HG03457 (cell line): Measurements from ENCODE around the gene MIOX.
"Not testable (repeated sequence)": the region's sequence is repeated elsewhere in the genome, so short reads cannot be mapped to it uniquely, and the experiment has no call there.

Experiments used
- ATAC-seq: cut with Tn5 transposase; IDR thresholded peaks from one replicate; pipeline ENCODE4 v1.9.1; 2021; ENCODE audit warnings: moderate number of reproducible peaks; ENCODE audit not compliant: unreplicated experiment

The MIOX gene

DNA sequence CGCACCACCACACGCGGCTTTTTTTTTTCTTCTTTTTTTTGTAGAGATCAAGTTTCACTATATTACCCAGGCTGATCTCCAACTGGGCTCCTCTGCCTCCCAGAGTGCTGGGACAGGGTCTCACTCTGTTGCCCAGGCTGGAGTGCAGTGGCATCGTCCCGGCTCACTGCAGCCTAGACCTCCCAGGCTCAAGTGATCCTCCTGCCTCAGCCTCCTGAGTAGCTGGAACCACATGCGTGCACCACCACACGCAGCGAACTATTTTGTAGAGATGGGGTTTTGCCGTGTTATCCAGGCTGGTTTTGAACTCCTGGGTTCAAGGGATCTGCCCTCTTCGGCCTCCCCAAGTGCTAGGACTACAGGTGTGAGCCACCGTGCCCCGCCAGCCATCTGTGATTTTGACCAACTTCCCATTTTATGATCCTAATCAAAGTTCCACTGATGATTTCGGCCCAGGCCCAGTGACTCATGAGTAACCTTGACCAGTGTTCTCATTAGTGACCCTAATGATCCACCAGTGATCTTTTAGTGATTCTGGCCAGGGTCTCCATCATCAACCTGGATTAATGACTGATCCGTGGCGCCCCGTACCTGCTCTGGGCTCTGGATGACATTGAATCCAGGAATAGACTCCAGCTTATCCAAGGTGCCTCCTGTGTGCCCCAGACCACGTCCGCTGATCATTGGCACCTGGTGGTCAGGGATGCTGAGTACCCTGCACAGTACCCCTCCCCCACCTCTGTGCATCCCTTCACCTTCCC lies 41.4 kb downstream of the MIOX start:
- no peak for ATAC-seq

DNA sequence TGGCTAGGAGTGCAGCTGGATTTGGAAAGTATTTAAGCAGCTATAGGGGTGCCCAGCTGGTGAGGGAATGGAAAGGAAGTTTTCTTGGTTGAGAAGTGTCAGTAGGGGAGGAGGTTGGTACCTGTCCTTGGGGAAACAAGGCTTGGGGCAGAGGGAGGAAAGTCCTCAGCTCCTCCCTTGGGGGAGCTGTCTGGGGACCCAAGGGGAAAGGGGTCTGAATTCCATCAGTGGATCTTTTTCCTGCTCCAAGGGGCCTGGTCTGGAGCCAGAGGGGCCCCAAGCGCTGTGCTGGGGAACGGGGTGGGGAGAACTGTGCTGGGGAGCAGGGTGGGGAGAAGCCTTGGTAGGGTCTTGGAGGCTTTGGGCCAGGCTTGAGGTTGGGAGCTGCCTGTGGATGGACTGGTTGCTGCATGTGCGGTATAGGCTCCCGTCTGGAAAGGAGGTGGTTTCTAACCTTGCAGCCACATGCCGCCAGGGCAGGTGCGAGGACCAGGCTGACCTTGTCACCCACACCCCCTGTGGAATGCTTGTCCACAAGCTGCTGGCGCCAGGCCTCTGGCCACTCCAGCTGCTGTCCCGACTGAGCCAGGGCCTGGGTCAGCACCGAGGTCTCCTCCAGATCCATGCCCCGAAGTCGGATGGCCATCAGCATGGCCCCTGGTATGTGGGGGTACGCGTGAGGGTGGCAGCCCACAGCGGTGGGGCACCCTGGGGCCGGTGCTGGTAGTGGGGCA lies 42.2 kb downstream of the MIOX start:
- no peak for ATAC-seq

DNA sequence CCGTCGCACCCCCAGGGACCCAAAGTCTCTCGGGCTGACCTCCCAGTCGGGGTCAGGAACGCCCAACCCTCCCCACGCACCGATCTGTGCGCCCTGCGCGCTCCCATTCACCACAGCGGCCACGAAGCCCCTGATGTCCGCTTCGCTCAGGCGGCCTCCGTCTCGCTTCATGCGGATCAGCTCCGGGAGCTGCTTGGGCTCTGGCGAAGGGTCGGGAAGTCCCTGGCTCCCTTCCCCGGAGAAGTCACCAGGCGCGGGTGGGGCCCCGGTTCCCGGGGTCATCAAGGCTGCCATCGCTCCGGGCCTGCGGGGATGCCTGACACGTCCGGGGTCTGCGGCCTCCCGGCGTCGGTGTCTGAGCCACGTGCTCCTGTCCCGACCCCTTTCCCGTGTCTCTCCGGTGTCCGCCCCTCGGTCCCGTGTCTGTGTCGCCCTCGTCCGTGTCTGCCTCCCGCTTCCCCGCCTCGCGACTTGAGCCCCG lies 42.8 kb downstream of the MIOX start:
- ATAC-seq: no peak

GRCh38 chr22:50529897-50530579 lies 43.4 kb downstream of the MIOX start, which contains the start of gene TYMP:
TSS of gene TYMP (minus strand) at chr22:50530012. CDS start at chr22:50529709, 303 bp downstream.
- no peak for ATAC-seq

DNA sequence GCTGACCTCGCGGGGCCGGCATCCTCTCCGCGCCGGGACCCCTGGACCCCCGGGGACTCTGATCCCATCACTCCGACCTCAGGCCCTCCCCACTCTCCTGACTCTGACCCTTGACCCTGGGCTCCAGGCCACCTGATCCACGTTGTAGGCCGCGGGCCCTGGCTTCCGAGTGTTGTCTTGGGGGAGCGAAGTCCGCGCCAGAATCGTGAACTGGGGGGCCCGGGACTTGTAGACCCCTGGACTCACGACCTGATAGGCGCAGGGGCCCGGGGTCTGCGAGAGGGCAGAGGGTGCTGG lies 43.9 kb downstream of the MIOX start:
- no peak for ATAC-seq

DNA sequence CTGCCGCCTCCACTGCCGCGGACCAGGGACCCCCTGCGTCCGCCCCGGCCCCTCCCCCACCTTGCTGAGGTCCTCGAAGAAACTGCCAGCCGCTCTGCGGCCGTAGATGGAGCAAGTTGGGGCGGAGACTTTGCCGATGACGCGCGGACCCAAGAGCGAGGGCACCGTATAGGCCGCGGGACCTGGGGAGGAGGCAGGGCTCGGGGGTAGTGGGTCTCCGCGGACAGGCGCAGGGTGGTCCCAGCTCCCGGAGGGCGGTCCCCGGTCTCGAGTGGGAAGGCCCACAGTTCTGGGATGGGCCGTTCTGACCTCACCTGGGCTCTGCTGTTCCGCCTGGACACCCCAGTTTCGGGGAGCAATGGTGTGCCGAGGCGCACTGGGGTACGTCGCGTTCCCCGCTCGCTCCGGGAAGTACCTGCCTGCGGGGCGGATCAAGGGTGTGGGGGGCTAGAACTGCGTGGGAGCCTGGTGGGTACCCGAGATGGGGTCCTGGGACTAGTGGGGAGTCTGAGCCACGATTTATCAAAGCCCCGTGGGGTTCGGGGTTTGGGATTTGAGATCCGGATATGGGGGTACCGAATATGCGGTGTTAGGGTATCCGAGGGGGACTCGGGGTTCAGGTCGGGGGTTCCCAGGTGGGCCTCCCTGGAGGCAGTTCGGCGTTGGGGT lies 44.4 kb downstream of the MIOX start:
- no peak for ATAC-seq

DNA sequence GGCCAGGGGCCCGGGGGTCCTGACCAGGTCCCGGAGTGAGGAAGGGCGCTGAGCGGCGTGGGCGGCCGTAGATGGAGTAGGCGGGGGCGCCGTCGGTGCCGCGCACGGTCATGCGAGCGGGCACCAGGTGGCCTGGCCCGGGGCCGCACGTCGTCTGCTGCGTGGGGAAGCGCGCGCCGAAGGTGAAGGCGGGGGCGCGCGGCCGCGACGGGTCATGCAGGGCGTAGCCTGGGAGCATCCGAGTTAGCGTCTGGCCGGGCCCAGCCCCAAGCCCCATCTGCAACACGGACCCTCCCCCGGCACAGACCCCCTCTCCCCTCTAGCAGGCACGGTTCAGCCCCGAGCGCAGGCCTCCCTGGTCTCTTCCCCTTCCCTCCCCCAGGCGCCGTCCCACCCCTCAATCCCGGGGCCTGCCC lies 44.9 kb downstream of the MIOX start:
- ATAC-seq: no peak

- ATAC-seq: no peak
Measured at GRCh38 chr22:50531962-50532674, 45.5 kb downstream of the MIOX start.

DNA sequence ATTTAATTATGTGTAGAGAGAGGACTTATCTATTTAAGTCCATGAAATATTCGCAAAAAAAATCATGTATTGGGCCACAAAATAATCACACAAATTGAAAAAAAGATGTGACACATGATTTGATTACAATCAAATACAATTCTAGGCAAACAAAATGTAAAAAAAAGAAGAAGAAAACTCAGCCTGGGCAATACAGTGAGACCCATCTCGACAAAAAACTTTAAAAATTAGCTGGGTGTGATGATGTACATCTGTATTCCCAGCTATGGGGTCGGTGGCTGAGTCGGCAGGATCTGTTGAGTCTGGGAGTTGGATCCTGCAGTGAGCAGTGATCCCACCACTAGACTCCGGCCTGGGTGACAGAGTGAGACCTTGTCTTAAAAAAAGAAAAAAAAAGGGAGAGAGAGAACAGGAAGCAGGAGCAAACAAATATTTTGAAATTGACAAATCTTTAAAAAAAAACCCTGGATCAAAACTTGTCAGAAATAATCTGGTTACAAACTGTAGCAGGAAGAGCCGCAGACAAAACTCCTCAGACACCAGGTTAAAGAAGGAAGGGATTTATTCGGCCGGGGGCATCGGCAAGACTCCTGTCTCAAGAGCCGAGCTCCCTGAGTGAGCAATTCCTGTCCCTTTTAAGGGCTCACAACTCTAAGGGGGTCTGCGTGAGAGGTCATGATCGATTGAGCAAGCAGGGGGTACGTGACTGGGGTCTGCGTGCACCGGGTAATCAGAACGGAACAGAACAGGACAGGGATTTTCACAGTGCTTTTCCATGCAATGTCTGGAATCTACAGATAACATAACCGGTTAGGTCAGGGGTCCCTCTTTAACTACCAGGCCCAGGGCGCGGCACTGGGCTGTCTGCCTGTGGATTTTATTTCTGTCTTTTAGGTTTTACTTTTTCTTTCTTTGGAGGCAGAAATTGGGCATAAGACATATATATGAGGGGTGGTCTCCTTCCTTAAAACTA lies 46.5 kb downstream of the MIOX start:
- no peak for ATAC-seq

DNA sequence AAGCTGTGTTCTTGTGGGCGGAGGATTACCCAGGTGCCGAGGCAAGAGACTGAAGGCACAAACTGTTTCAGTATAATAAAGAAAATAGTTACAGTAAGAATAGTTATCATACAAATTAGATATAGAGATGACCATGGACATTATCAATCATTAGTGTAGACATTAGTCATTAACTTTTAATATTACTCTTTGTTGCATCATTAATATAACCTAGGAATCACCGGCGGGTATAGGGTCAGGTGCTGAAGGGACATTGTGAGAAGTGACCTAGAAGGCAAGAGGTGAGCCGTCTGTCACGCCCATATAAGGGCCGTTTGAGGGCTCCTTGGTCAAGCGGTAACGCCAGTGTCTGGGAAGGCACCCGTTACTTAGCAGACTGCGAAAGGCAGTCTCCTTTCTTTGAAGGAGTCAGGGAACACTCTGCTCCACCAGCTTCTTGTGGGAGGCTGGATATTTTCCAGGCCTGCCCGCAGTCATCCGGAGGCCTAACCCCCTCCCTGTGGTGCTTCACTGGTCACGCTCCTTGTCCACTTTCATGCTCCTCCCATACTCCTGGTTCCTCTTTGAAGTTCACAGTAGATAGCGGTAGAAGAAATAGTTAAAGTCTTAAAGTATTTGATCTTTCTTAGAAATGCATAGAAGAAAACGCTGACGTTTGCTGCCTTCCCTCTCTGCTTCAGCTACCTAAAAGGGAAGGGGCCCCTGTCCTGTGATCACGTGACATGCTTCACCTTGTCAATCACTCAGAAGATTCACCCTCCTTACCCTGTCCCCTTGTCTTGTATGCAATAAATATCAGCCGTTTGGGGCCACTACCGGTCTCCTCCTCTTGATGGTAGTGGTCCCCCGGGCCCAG lies 47.4 kb downstream of the MIOX start:
- ATAC-seq: not testable (repeated sequence)

DNA sequence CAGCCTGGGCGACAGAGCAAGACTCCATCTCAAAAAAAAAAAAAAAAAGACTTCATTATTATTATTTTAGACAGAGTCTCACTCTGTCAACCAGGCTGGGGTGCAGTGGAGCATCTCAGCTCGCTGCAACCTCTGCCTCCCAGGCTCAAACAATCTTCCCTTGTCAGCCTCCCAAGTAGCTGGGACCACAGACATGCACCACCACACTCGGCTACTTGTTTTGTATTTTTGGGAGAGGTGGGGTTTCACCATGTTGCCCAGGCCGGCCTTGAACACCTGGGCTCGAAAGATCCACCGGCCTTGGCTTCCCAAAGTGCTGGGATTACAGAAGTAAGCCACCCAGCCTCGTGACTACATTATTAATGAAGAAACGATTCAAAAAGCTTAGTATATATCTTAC lies 48.5 kb downstream of the MIOX start:
- ATAC-seq: no peak

- no peak for ATAC-seq
Measured at GRCh38 chr22:50536226-50536625, 49.6 kb downstream of the MIOX start.

DNA sequence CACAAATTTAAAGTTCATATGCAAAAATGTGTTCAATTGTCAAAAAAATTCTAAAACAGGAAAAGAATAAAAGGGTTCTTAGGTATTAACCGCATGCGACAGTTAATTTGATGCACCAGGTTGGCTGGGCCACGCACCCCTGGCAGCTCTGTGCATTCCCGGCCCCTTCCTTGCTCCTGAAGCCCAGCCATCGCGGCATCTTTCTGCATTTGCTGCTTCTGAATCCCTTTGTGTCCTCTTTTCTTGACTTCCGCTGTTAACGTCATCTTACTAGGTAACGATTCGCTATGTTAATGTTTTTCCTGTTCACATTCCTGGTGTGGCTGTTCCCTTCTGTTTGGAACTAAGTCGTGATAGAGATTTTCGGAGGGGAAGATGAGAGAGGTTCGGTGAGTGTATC lies 51.1 kb downstream of the MIOX start:
- ATAC-seq: no peak
